Measurements from ENCODE around the gene SSPN.

SSPN gene

DNA sequence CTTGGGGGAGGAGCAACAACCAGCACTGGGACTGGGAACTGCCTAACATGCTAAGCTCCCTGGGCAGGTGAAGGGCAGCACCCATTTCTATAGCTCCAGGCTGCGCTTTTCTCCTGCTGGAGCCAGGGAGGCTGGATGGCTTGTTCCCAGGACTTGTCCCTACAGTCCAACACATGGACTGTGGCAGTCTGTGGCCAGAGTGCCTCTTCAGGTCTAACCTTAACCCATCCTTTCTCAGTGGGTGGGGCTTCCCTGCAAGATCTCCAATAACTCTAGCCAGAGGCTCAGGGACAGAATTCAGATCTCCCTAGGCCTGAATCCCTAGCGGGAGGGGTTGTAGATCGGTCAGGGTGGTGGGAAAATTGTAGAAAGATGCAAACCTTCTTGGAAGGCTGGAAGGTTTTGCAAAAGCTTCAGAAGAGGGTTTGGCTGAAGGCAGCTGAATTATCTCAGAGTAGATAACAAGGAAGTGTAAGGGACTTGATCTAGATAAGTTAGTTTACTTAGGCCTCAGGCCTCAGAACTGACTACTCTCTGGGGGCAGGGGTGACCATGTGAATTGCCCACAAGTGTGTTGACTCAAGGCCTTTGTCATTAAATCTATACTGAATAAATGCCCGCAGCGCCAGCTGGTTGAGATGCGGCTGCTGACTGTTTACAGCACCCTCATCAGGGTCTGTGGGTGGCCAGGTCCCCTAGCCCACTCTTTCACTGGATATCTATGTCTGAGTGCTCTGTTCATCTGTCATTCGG lies 60.7 kb downstream of the SSPN start:
- no peak for DNase-seq

GRCh38 chr12:26264215-26264838 lies 69.0 kb downstream of the SSPN start:
- no peak for DNase-seq

GRCh38 chr12:26265606-26266005 lies 70.2 kb downstream of the SSPN start:
- DNase-seq = no peak

DNA sequence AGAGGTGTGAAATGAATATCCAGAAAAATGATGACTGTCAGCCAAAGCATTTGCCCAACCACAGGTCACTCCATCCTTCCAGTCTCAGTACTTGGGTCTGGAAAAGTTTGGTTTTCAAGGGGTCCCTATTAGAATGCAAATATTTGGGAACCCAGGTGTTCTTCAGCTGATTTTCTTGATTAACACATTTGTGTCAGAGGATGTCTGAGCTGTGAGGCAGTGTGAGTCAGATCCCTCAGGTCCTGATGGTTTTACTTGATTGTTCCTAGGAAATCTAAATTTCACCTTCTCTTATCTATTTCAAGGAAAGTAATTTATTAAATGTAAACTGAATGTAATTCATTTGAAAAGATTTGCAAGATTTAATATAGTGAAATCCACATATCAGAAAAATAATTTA lies 71.5 kb downstream of the SSPN start:
- DNase-seq = no peak

DNA sequence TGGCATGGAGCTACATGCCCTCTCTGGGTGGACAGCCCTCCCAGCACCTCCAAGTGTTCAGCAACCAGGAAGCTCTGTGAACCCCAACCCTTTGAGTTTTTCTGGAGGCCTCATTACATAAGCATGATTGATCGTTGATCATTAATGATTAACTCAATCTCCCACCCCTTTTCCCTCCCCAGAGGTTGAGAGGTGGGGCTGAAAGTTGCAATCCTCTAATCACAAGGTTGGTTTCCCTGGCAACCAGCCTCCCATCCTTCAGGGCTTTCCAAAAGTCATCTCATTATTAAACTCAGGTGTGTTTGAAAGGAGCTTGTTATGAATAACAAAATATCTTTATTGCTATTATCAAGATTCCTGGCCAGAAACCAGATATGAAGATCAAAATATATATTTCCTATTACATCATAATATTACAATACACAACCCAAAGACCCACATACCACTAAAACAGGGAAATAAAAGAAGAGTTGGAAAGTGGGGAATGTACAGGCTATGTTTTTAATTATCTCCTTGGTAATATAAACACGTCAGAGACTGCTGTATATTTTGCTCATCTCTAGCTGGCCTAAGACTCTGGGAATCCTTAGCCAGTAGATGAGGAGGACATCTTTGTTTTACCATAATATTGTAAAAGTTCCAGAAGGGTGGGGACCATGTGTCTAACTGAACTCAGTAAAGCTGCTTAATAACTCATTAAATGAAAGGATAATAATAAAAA lies 73.6 kb downstream of the SSPN start:
- DNase-seq = no peak

DNA sequence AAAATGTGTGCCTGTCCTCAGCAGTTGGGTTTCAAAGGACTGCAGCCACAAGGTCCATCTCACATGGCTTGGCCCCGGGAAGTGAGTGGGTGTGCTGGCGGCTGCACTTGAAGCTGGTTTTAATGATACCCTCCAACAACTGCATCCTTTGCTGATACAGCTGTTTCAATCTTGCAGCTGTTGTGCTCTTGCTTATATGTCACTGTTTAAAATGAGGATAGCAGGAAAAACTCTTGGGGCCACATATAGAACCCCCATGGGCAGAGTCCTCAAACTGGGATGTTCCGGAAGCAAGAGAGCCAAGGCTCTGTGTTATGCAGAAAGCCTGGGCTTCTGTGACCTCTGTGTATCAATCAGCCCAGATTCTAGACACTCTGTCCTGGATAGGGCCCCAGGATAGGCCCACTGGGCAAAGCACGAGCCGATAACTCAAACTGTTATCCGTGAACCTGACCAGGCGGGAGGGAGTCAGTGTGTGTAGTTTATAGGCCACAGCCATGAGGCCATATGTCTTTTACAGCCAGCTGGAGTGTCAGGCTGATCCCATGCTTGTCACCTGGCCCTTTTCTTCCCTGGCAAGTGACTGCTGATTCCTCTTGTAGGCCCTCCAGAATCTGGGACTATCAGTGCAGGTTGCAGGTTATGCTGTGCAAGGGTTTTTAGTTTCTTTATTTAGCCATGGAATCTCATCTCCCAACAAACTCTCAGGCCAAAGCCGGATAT lies 74.3 kb downstream of the SSPN start:
- DNase-seq = no peak

- no peak for DNase-seq
These were observed 75.7 kb downstream of the SSPN start for GRCh38 chr12:26271024-26271423.

GRCh38 chr12:26271889-26272492 lies 76.6 kb downstream of the SSPN start:
- peak in 23 of 56 donors; percentile 8 to 76 (median 30) for DNase-seq

GRCh38 chr12:26272851-26273250 lies 77.5 kb downstream of the SSPN start:
- DNase-seq = no peak

DNA sequence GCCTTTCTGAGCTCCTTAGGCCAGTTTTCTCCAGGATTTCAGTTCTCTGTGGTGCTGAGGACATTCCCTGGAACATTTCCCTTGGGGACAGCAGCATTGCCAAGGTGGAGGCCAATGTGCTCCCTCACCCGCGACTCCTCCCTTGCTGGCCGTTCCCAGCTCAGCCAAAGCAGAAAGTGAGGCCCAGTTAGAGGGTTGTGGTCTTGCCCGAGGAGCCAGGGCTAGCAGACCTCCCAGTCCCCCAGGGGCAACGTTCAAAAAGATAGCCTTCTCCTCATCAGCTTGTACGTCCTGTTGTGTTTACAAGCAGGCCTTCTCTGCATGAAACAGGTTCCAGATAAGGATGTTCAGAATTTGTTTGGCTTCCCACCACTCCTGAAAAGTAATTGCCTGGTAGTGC lies 78.4 kb downstream of the SSPN start:
- DNase-seq = peak in 6 of 56 donors; percentile 12 to 21 (median 19)

DNA sequence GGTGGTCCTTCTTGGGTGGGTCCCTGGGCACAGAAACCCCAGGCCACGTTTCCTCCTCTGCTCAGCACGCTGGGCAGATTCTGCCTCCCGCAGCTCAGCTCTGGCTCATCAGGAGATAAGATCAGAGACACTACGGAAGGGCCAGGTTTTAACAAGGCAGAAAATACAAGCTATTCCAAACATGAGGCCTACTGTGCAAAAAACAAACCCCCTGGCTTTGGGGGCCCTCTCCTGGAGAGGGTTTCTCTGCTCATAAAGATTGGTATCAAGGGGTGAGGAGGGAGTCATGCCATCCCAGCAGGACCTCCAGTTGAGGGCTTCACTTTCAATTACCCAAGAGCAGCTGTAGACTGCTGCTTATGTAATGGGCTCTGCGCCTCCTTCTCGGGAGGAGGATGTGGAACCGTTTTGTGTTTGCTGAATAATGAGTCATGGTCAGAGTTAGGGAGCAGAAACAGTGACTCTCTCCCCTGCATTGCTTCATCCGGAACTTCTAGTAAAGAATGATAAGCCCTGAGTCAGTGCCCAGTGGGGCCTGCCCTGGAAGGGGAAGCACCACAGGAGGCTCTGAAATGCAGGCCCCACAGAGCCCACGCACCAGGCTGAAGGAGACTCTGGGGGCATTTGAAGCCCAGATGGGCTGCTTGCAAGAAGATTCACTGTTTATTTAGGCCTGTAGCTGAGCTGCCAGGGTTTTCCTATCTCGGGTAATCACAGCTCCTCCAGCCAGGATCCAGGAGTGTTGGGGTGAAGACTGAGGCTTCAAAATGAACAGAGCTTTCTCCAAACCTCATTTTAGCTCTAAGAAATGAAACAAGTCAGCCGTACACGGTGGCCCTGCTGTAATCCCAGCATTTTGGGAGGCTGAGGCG lies 79.3 kb downstream of the SSPN start:
- peak in 47 of 56 donors; percentile 18 to 73 (median 42) for DNase-seq

DNA sequence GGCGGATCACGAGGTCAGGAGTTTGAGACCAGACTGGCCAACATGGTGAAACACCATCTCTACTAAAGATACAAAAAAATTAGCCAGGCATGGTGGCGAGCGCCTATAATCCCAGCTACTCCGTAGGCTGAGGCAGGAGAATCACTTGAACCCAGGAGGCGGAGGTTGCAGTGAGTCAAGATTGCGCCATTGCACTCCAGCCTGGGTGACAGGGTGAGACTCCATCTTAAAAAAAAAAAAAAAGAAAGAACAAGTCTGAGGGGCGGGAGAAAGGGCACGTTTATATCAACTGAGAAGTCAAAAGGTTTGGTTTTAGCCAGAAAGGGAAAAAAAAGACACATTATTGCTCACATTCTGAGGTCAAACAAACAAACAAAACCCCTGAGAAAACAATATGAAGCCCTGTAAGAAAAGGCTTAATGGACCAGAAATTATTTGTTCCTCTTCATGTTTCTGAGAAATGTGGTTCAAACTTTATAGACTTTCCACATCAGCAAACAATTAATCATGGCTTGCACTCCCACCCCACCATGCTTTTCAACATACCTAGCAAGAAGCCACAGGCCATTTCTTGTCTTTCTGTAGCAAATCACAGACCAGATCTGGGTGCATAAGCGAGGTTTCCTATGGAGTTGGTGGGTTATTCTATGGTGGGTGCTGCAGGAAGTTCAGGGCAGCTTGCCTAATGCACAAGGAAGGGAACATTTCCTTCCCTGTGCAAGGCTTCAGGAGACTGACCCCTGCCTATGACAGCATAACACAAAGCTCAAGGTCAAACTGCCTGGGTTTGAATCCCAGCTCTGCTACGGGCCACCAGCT lies 80.1 kb downstream of the SSPN start:
- DNase-seq = no peak

DNA sequence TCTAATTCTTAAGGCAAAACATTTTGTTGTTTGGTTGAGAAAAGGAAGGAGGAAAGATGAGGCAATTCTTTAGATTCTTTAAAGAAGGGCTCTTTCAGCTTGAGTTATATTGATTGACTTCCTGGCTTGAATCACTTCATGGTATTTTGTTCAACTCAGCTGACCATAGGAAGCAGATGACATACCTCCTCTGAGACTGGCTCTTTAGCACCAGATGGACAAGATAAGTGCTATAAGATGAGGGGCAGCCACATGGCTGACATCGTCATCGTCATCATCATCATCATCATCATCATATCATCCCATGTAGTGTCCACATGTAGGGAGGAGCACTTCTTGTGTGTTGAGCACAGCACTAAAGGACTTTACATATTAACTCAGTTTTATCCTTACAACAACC lies 81.3 kb downstream of the SSPN start:
- no peak for DNase-seq

DNA sequence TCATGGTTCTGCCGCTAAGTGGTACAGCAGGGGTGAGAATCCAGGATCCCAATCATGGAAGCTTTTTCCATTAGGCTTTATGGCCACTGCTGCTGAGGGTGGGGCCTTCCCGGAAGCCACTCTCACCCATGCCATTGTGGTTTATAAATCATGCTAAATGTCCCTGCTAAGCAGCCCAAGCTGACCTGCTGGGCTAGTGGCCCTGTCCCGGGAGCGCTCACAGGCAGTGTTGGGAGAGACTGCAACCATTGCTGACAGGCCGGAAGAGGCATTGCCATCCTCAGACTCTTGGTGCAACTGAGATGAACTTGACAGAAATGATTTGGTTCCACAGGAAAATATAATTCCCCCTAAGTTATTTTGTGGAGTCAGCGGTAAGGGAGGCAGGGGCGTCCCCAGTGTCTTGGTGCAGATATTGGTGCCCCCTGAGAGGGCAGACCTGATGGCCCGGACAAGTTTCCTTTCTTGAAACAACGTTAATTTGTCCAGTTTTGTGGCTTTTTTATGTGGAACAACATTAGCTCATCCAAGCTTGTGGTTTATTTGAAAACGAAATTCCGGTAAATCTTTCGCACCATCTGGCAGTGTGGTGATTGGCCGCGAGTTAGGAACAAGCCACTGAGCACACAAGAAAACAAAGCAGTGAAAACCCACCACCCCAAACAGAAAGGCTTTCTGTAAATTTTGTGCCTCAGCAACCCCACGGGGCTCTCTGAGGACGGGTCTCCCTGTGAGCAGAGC lies 82.3 kb downstream of the SSPN start:
- DNase-seq = no peak

DNA sequence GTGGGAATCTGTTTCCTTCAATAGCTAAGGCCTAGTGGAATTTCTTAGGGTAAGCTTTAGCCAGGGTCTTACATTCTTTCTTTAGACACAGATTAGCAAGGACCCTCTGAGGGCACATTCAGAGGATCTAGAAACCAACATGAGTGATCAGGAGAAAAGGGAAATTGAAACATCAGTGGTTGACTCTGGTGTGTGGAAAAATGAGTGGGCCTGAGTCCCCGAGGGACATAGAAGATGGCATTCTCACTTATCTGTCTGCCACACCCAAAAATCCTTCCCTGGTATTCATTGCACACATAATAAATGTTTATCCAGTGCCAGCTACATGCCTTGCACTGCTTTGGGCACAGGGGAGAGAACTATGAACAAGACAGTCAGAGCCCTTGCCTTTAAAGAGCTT lies 82.9 kb downstream of the SSPN start:
- DNase-seq = no peak

DNA sequence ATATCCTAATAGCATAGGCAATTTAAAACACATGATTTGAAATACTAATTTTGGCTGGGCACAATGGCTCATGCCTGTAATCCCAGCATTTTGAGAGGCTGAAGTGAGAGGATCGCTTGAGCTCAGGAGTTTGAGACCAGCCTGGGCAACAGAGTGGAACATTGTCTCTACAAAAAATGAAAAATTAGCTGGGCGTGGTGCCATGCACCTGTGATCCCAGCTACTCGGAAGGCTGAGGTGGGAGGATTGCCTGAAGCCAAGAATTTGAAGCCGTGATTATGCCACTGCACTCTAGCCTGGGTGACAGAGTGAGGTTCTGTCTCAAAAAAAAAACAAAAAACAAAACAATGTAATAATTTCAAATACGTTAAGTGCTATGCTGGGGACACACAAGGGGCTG lies 83.3 kb downstream of the SSPN start:
- no peak for DNase-seq

- no peak for DNase-seq
These were observed 83.7 kb downstream of the SSPN start for GRCh38 chr12:26279091-26279490.

GRCh38 chr12:26279908-26280307 lies 84.5 kb downstream of the SSPN start:
- no peak for DNase-seq

DNA sequence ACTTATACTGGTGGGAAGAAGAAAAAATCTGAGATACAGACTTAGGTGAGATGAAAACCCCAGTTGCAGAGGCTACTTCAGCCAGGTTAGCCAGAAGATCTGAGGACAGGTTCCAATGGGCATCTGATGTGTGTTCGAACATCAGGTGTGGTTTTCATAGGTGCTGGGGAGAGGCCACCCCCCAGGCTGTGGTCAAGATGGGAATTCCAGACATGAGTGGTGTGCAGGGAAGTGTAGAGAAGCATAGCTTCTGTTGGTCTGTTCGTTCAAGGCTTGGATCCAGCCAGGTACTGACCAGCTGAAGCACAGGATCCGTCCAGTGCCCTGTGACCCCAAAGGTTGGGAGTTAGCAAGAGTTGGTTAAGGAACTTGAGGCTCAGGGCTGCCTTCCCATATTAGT lies 85.5 kb downstream of the SSPN start:
- no peak for DNase-seq

Data from nucleus accumbens (tissue), 56 donors.